SU-DHL-6 (cell line): ENCODE data around the gene SVOPL.
A peak's percentile ranks its signal among the peaks of the same experiment; 100 is the strongest.

Experiments used
- H2AFZ ChIP-seq: fragments of 200-600 bp; sonication (generic); 2 replicates; pipeline ENCODE4 v1.6.1; 2014; ENCODE audit warnings: low read depth, mild to moderate bottlenecking, moderate library complexity, mixed read lengths, antibody characterized with exemption, low read length; ENCODE audit not compliant: severe bottlenecking
- H3F3A ChIP-seq: fragments of 200-600 bp; shearing (Covaris generic); 2 replicates; pipeline ENCODE4 v1.6.0; 2016; ENCODE audit warnings: antibody characterized with exemption, mild to moderate bottlenecking; ENCODE audit not compliant: insufficient read depth
- H3K27ac ChIP-seq: fragments of 200-600 bp; sonication (generic); 2 replicates; pipeline ENCODE4 v1.5.1; 2016; ENCODE audit warnings: low read depth, mild to moderate bottlenecking, low read length, moderate library complexity, mixed read lengths
- H3K27me3 ChIP-seq: fragments of 200-600 bp; sonication (generic), shearing (Covaris generic); 2 replicates; pipeline ENCODE4 v1.6.0; 2014; ENCODE audit warnings: mild to moderate bottlenecking, low read length
- H3K36me3 ChIP-seq: fragments of 200-600 bp; sonication (generic); 2 replicates; pipeline ENCODE4 v1.6.1; 2014; ENCODE audit warnings: mild to moderate bottlenecking, low read length, mixed read lengths
- H3K4me2 ChIP-seq: fragments of 300-600, 200-600 bp; shearing (Covaris generic), sonication (generic); 2 replicates; pipeline ENCODE4 v1.6.0; 2014; ENCODE audit warnings: low read length, low read depth, mild to moderate bottlenecking; ENCODE audit not compliant: poor library complexity, severe bottlenecking
- H3K4me3 ChIP-seq: fragments of 200-600 bp; sonication (generic); 2 replicates; pipeline ENCODE4 v1.5.1; 2014; ENCODE audit warnings: antibody characterized with exemption, low read length, mild to moderate bottlenecking, mixed read lengths; ENCODE audit not compliant: insufficient read depth, poor library complexity, severe bottlenecking
- H3K79me2 ChIP-seq: fragments of 200-600 bp; sonication (generic); 2 replicates; pipeline ENCODE4 v1.6.1; 2014; ENCODE audit warnings: mild to moderate bottlenecking, low read length, moderate library complexity; ENCODE audit not compliant: insufficient read depth
- H3K9ac ChIP-seq: fragments of 200-600 bp; sonication (generic); 2 replicates; pipeline ENCODE4 v1.7.0; 2014; ENCODE audit warnings: mild to moderate bottlenecking, low read length
- H3K9me2 ChIP-seq: fragments of 200-600 bp; sonication (generic); replicated peaks from 2 replicates; pipeline ENCODE4 v1.6.1; 2014; ENCODE audit warnings: low read length; ENCODE audit not compliant: insufficient read depth
- H3K9me3 ChIP-seq: fragments of 200-600 bp; sonication (generic); 2 replicates; pipeline ENCODE4 v1.6.1; 2014; ENCODE audit warnings: low read length, mixed read lengths; ENCODE audit not compliant: insufficient read depth
- H4K20me1 ChIP-seq: fragments of 200-600 bp; sonication (generic); 2 replicates; pipeline ENCODE4 v1.6.1; 2014; ENCODE audit warnings: low read depth, mild to moderate bottlenecking, antibody characterized with exemption, low read length, moderate library complexity, mixed read lengths
- EZH2phosphoT487 ChIP-seq: fragments of 200-600 bp; sonication (generic), shearing (Covaris generic); conservative IDR thresholded peaks from 2 replicates; pipeline ENCODE4 v1.6.1; 2018; ENCODE audit warnings: mild to moderate bottlenecking, antibody characterized with exemption, low read length, moderate library complexity, mixed read lengths
- TF ChIP-seq, protein P1 (sequence below): fragments of 200-600 bp; sonication (generic); IDR thresholded peaks from one replicate; pipeline ENCODE4 v1.5.1; 2017; ENCODE audit warnings: antibody characterized with exemption, mild to moderate bottlenecking, low read length, moderate library complexity; ENCODE audit not compliant: insufficient read depth, poor library complexity, severe bottlenecking

SVOPL gene

DNA sequence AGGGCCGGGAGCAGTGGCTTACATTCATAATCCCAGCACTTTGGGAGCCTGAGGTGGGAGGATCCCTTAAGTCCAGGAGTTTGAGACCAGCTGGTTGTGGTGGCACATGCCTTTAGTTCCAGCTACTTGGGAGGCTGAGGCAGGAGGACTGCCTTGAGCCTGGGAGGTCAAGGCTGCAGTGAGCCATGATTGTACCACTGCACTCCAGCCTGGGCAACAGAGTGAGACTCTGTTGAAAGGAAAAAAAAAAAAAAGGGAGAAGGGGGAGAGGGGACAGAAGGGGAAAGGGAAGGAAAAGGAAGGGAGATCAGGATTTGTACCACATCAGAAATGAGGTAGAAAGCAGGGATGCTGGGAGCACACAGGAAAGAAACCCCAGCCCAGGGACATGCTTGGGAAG is 38.7 kb upstream of the SVOPL start:
- no peaks in the 10 kb centered on the region for H4K20me1 ChIP-seq
- no peaks in the 10 kb centered on the region for H3K27me3 ChIP-seq
- H3K9me2 ChIP-seq: no peaks in the 10 kb centered on the region
- no peak overlapping the region for H3K9ac ChIP-seq
- H3K4me3 ChIP-seq: no peak overlapping the region
- no peaks in the 10 kb centered on the region for H3K9me3 ChIP-seq
- no peaks in the 10 kb centered on the region for H3F3A ChIP-seq
- no peaks in the 10 kb centered on the region for H3K79me2 ChIP-seq
- no peaks in the 10 kb centered on the region for H3K36me3 ChIP-seq
- no peak overlapping the region for H3K4me2 ChIP-seq
- no peak overlapping the region for H3K27ac ChIP-seq
- TF ChIP-seq EZH2phosphoT487: no peak
- TF ChIP-seq, protein P1, sequence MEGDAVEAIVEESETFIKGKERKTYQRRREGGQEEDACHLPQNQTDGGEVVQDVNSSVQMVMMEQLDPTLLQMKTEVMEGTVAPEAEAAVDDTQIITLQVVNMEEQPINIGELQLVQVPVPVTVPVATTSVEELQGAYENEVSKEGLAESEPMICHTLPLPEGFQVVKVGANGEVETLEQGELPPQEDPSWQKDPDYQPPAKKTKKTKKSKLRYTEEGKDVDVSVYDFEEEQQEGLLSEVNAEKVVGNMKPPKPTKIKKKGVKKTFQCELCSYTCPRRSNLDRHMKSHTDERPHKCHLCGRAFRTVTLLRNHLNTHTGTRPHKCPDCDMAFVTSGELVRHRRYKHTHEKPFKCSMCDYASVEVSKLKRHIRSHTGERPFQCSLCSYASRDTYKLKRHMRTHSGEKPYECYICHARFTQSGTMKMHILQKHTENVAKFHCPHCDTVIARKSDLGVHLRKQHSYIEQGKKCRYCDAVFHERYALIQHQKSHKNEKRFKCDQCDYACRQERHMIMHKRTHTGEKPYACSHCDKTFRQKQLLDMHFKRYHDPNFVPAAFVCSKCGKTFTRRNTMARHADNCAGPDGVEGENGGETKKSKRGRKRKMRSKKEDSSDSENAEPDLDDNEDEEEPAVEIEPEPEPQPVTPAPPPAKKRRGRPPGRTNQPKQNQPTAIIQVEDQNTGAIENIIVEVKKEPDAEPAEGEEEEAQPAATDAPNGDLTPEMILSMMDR: no peak
- no peak overlapping the region for H2AFZ ChIP-seq

DNA sequence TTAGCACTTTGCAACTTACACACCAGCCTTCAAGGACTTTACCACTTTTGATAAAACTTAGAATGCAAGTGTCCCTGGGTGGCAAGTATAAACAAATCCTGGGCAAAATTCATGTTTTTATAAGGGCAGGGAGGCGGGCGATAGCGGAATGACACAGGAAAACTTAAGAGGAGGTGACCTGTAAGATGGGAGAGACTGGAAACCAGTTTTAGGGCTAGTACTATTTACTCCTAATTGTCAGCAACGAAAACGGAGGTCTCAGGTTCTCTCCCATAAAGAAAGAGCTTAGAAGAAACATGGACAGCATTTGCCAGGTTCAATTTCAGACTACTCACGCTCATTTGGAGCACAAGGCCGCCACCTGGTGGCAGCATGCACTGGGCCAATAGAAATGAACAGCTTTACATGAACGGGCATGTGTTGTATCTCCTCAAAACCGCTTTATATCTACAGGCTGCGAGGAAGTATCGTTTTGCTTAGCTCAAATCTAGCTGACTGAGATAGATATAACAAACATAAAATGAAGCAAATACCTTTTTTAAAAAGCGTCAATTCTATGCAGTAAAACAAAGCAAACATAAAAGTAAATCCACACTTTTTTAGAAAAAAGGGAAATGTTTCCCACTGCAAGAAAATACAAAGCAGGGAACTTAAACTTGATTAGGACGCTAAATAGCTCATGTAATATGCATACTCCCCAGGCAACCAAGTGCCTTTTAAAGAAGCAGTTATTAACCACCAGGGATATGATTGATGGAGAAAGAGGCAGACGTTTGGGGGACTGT is 37.6 kb upstream of the SVOPL start:
- no peak overlapping the region for H3K4me2 ChIP-seq

DNA sequence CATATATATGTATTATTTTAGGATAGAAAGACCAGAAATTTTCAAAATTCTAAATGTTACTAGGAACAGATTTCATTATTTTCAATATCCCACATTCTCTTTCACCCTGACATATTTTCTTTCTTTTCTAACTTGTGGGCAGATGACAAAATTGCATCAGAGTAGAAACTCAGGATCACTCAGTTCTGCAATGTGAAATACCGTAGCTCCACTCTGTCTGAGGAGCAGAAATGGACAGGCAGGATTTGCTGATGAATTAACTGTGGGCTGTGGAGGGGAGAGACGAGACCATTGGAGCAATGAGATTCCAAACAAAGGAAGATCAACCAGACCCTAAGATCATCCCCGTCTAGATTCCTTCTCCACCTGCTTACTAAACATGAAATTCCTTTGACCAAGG is 37.0 kb upstream of the SVOPL start:
- H3K27ac ChIP-seq: no peak overlapping the region
- H3K27me3 ChIP-seq: no peaks in the 10 kb centered on the region
- TF ChIP-seq EZH2phosphoT487: no peak
- TF ChIP-seq, protein P1: no peak
- H3K4me2 ChIP-seq: no peak overlapping the region
- H3K9me3 ChIP-seq: no peaks in the 10 kb centered on the region
- no peaks in the 10 kb centered on the region for H3K79me2 ChIP-seq
- no peak overlapping the region for H3K4me3 ChIP-seq
- H2AFZ ChIP-seq: no peak overlapping the region
- no peaks in the 10 kb centered on the region for H3K36me3 ChIP-seq
- H3K9me2 ChIP-seq: no peaks in the 10 kb centered on the region
- H4K20me1 ChIP-seq: no peaks in the 10 kb centered on the region
- no peaks in the 10 kb centered on the region for H3F3A ChIP-seq
- H3K9ac ChIP-seq: no peak overlapping the region

More for the DNA sequence above, 37.6 kb upstream of the SVOPL start:
- Histone ChIP-seq H3K9me3 (no peaks in the 10 kb centered on the region), H3K9me2 (no peaks in the 10 kb centered on the region), H3K9ac (no peak overlapping the region), H4K20me1 (no peaks in the 10 kb centered on the region), H2AFZ (no peak overlapping the region), H3K27ac (no peak overlapping the region), H3K36me3 (no peaks in the 10 kb centered on the region), H3F3A (no peaks in the 10 kb centered on the region), H3K79me2 (no peaks in the 10 kb centered on the region), H3K27me3 (no peaks in the 10 kb centered on the region), H3K4me3 (no peak overlapping the region)
- TF ChIP-seq, protein P1: peak; percentile 90
- no peak for TF ChIP-seq EZH2phosphoT487
